ENCODE measurements around the gene FBXO2. TPM values are rescaled to one million over a fixed set of nuclear protein-coding genes. Genes with fewer than 3 reads are reported as not detected.

The FBXO2 gene
- total and polyA plus RNA-seq, 10 of the 15 experiments (the other 5 are each of a cell fraction or from before 2014, with no cell fraction given): 0.06 to 0.41 (median 0.18) TPM; not detected in 4

GRCh38 chr1:11649624-11650330 is 4.5 kb downstream of the FBXO2 start (continued):
- no peak for TF ChIP-seq ZSCAN29 (IDR thresholded peaks at IDR 0.05)
- TF ChIP-seq NR2F1 (conservative IDR thresholded peaks at IDR 0.05): no peak
- TF ChIP-seq SIN3A (IDR thresholded peaks at IDR 0.05; ENCODE audit: low read depth, low read length): no peak

GRCh38 chr1:11649237-11649623 is 5.0 kb downstream of the FBXO2 start:
- FAIRE-seq: no peak
- H3K36me3 ChIP-seq (ENCODE audit: control insufficient read depth in 2 of 2, insufficient read depth in 2 of 2, low read length in 1 of 2): no peaks in the 10 kb centered on the region
- no peaks in the 10 kb centered on the region for H3K4me1 ChIP-seq (ENCODE audit: control insufficient read depth, insufficient read depth, low read length)
- ChIA-PET SMC1A (ENCODE audit: uncharacterized antibody, unreplicated experiment) (no interaction called here), RAD21 (ENCODE audit: unreplicated experiment) (interaction anchor here (0.7 to 2.8 kb wide), 3 partner anchors 71 to 604 kb away, joined by 3 to 25 read pairs (median 5); no protein-coding TSS in a partner anchor), POLR2A (no interaction called here), CTCF (interaction anchor here (0.6 to 3.2 kb wide), 4 partner anchors 46 to 611 kb away, joined by 3 to 36 read pairs (median 8); no protein-coding TSS in a partner anchor)
- no peak for ATAC-seq
- H3K9me3 ChIP-seq (replicated peaks; ENCODE audit: control insufficient read depth, insufficient read depth, low read length): no peaks in the 10 kb centered on the region
- BruUV-seq (replicated peaks): no TSS peak
- H3K9ac ChIP-seq (ENCODE audit: control insufficient read depth, insufficient read depth, low read length): no peak overlapping the region
- H2AFZ ChIP-seq (ENCODE audit: control insufficient read depth, low read depth, low read length): no peak overlapping the region
- H3K79me2 ChIP-seq (ENCODE audit: control insufficient read depth, insufficient read depth, low read length): no peaks in the 10 kb centered on the region
- H3K4me2 ChIP-seq (ENCODE audit: control insufficient read depth, insufficient read depth): no peak overlapping the region
- 20% methylated on average over 8 of the region's 9 CpGs for WGBS (ENCODE audit: insufficient coverage, insufficient replicate concordance, low lambda C conversion rate, missing lambda C conversion rate)
- DNase-seq (ENCODE audit: low read depth, low spot score): no peak
- H3K27me3 ChIP-seq (replicated peaks in 1 of 2; ENCODE audit: control insufficient read depth in 2 of 2, insufficient read depth in 2 of 2, low read length in 1 of 2): no peaks in the 10 kb centered on the region; a peak in 2 of 4 replicates
- TF ChIP-seq RB1 (IDR thresholded peaks at IDR 0.05; ENCODE audit: borderline replicate concordance) (no peak), NR2F1 (conservative IDR thresholded peaks at IDR 0.05) (no peak), KDM1A (IDR thresholded peaks at IDR 0.05; ENCODE audit: borderline replicate concordance) (no peak), ZBTB33 (IDR thresholded peaks at IDR 0.05) (no peak), E2F4 (IDR thresholded peaks at IDR 0.05; ENCODE audit: low read depth, low read length) (no peak), TAF1 (IDR thresholded peaks at IDR 0.05; ENCODE audit: borderline replicate concordance, low read depth, low read length) (no peak)
- TF ChIP-seq, protein P1, sequence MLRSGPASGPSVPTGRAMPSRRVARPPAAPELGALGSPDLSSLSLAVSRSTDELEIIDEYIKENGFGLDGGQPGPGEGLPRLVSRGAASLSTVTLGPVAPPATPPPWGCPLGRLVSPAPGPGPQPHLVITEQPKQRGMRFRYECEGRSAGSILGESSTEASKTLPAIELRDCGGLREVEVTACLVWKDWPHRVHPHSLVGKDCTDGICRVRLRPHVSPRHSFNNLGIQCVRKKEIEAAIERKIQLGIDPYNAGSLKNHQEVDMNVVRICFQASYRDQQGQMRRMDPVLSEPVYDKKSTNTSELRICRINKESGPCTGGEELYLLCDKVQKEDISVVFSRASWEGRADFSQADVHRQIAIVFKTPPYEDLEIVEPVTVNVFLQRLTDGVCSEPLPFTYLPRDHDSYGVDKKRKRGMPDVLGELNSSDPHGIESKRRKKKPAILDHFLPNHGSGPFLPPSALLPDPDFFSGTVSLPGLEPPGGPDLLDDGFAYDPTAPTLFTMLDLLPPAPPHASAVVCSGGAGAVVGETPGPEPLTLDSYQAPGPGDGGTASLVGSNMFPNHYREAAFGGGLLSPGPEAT (IDR thresholded peaks at IDR 0.05; ENCODE audit: low read depth): no peak
- TF ChIP-seq, protein P2, sequence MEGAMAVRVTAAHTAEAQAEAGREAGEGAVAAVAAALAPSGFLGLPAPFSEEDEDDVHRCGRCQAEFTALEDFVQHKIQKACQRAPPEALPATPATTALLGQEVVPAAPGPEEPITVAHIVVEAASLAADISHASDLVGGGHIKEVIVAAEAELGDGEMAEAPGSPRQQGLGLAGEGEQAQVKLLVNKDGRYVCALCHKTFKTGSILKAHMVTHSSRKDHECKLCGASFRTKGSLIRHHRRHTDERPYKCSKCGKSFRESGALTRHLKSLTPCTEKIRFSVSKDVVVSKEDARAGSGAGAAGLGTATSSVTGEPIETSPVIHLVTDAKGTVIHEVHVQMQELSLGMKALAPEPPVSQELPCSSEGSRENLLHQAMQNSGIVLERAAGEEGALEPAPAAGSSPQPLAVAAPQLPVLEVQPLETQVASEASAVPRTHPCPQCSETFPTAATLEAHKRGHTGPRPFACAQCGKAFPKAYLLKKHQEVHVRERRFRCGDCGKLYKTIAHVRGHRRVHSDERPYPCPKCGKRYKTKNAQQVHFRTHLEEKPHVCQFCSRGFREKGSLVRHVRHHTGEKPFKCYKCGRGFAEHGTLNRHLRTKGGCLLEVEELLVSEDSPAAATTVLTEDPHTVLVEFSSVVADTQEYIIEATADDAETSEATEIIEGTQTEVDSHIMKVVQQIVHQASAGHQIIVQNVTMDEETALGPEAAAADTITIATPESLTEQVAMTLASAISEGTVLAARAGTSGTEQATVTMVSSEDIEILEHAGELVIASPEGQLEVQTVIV (IDR thresholded peaks at IDR 0.05; ENCODE audit: borderline replicate concordance, partially characterized antibody): no peak
- TF ChIP-seq, protein P3, sequence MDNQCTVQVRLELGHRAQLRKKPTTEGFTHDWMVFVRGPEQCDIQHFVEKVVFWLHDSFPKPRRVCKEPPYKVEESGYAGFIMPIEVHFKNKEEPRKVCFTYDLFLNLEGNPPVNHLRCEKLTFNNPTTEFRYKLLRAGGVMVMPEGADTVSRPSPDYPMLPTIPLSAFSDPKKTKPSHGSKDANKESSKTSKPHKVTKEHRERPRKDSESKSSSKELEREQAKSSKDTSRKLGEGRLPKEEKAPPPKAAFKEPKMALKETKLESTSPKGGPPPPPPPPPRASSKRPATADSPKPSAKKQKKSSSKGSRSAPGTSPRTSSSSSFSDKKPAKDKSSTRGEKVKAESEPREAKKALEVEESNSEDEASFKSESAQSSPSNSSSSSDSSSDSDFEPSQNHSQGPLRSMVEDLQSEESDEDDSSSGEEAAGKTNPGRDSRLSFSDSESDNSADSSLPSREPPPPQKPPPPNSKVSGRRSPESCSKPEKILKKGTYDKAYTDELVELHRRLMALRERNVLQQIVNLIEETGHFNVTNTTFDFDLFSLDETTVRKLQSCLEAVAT (IDR thresholded peaks at IDR 0.05): no peak
- in situ Hi-C loops (cut with MboI) (no loop called here), intact Hi-C loops (cut with micrococcal nuclease; ENCODE audit: unreplicated experiment) (no loop called here)
- H4K20me1 ChIP-seq (ENCODE audit: control insufficient read depth, insufficient read depth): no peaks in the 10 kb centered on the region
- H3K27ac ChIP-seq (ENCODE audit: control insufficient read depth, insufficient read depth): no peak overlapping the region
- no peak overlapping the region for H3K4me3 ChIP-seq

All from GM12878 (cell line).